K562 (cell line): ENCODE results near the gene RELA. TPM values are rescaled to one million over a fixed set of nuclear protein-coding genes. Genes with fewer than 3 reads are reported as not detected.

Experiments
- CHD1 ChIP-seq: fragments of 200-600 bp; sonication (generic); IDR thresholded peaks from one replicate; pipeline ENCODE4 v1.6.1; 2012; ENCODE audit warnings: mild to moderate bottlenecking, moderate library complexity, low read length, inconsistent platforms
- EGR1 ChIP-seq: fragments of 450-650 bp; conservative IDR thresholded peaks from 2 replicates; pipeline ENCODE4 v1.6.1; 2017; ENCODE audit warnings: mild to moderate bottlenecking
- ETV6 ChIP-seq, 3 experiments: fragments of 150-350 bp in 1 of 3; sonication (generic) in 1 of 3; formaldehyde crosslinking in 1 of 3; IDR thresholded peaks; 2 replicates each; pipeline versions ENCODE4 v1.6.1 to v1.8.0; 2014 to 2022; ENCODE audit warnings: borderline replicate concordance in 2 of 3, low read depth in 2 of 3, antibody characterized with exemption in 1 of 3, low read length in 1 of 3, mild to moderate bottlenecking in 1 of 3, missing genetic modification reagents in 1 of 3
- KLF10 ChIP-seq: fragments of 250-450 bp; sonication (Bioruptor Pico); IDR thresholded peaks from 2 replicates; pipeline ENCODE4 v1.6.1; 2021; ENCODE audit warnings: matching md5 sums
- MTA1 ChIP-seq: fragments of 450-650 bp; IDR thresholded peaks from 2 replicates; pipeline ENCODE4 v1.6.1; 2017; ENCODE audit warnings: borderline replicate concordance
- NFE2 ChIP-seq: IDR thresholded peaks from 2 replicates; pipeline ENCODE4 v1.6.1; 2014; ENCODE audit warnings: antibody characterized with exemption, low read depth
- PHB ChIP-seq: fragments of 250-450 bp; sonication (Bioruptor Pico); IDR thresholded peaks from 2 replicates; pipeline ENCODE4 v1.5.0; 2021
- RBM22 ChIP-seq: fragments of 200-400 bp; formaldehyde crosslinking; IDR thresholded peaks from 2 replicates; pipeline ENCODE4 v1.6.1; 2018; ENCODE audit warnings: low read length, low read depth; ENCODE audit not compliant: poor library complexity, severe bottlenecking
- SIN3A ChIP-seq, 2 experiments: fragments of 150-350 bp in 1 of 2; IDR thresholded peaks; 2 replicates each; pipeline ENCODE4 v1.6.1; 2011 to 2016; ENCODE audit warnings: borderline replicate concordance in 2 of 2, low read depth in 2 of 2, low read length in 2 of 2, mild to moderate bottlenecking in 2 of 2, moderate library complexity in 2 of 2; ENCODE audit not compliant: control insufficient read depth in 1 of 2
- TFAP4 ChIP-seq: sonication (generic); formaldehyde crosslinking; IDR thresholded peaks from 2 replicates; pipeline ENCODE4 v1.8.0; 2022; ENCODE audit warnings: missing genetic modification reagents, mild to moderate bottlenecking, moderate library complexity, borderline replicate concordance
- ZFPM2 ChIP-seq: fragments of 250-450 bp; sonication (Bioruptor Pico); IDR thresholded peaks from 2 replicates; pipeline ENCODE4 v1.5.1; 2022; ENCODE audit warnings: mild to moderate bottlenecking
- ZFX ChIP-seq: sonication (generic); formaldehyde crosslinking; IDR thresholded peaks from 2 replicates; pipeline ENCODE4 v1.8.0; 2022; ENCODE audit warnings: mild to moderate bottlenecking, missing genetic modification reagents, moderate library complexity
- ZNF12 ChIP-seq: sonication (generic); formaldehyde crosslinking; IDR thresholded peaks from 2 replicates; pipeline ENCODE4 v1.4.0; 2020; ENCODE audit warnings: mild to moderate bottlenecking, missing genetic modification reagents
- ZNF561 ChIP-seq: fragments of 450-650 bp; formaldehyde crosslinking; conservative IDR thresholded peaks from 2 replicates; pipeline ENCODE4 v1.4.0; 2020; ENCODE audit warnings: mild to moderate bottlenecking, moderate library complexity
- ZNF644 ChIP-seq: fragments of 200-800 bp; sonication (Bioruptor generic); IDR thresholded peaks from 2 replicates; pipeline ENCODE4 v1.6.1; 2016; ENCODE audit warnings: low read depth, missing genetic modification characterization, missing compliant biosample characterization
- ZNF77 ChIP-seq: fragments of 250-450 bp; sonication (Bioruptor Pico); IDR thresholded peaks from 2 replicates; pipeline ENCODE4 v1.5.0; 2020
- polyA plus RNA-seq, 8 experiments: library from polyadenylated mRNA; depleted of rRNA in 4 of 8; stranded (reverse) in 5 of 8; unstranded in 3 of 8; fragments of >200 nt; fragmentation: Nextera tagmentation in 2 of 8; fragmentation: Illumina TruSeq in 1 of 8; extraction: Ambion mirVana in 2 of 8; extraction: Trizol in 1 of 8; gene quantifications; 2 replicates each; pipeline versions ENCODE4 v1.2.1 to v1.2.3, GENCODE V29; 2011 to 2014; ENCODE audit warnings: inconsistent platforms in 1 of 8, missing spikeins in 1 of 8
- total RNA-seq, 7 experiments: library from RNA; depleted of rRNA in 6 of 7; stranded (reverse); fragments of >200 nt in 6 of 7; fragmentation: Illumina TruSeq in 2 of 7; extraction: Trizol in 2 of 7; gene quantifications; 2 replicates each; pipeline versions ENCODE4 v1.2.1 to v1.2.3, GENCODE V29; 2011 to 2021; ENCODE audit warnings: low replicate concordance in 1 of 7
- TF ChIP-seq, protein P1 (sequence below): sonication (generic); formaldehyde crosslinking; IDR thresholded peaks from 2 replicates; pipeline ENCODE4 v1.8.0; 2022; ENCODE audit warnings: mild to moderate bottlenecking, missing genetic modification reagents
- TF ChIP-seq, protein P2 (sequence below): sonication (generic); formaldehyde crosslinking; IDR thresholded peaks from 2 replicates; pipeline ENCODE4 v1.8.1; 2022; ENCODE audit warnings: missing genetic modification reagents
- TF ChIP-seq, protein P3 (sequence below): fragments of 250-450 bp; sonication (Bioruptor Pico); IDR thresholded peaks from 2 replicates; pipeline ENCODE4 v1.8.0; 2021; ENCODE audit warnings: mild to moderate bottlenecking, moderate library complexity
- TF ChIP-seq, protein P4 (sequence below): sonication (generic); formaldehyde crosslinking; IDR thresholded peaks from 2 replicates; pipeline ENCODE4 v1.8.0; 2022; ENCODE audit warnings: mild to moderate bottlenecking, missing genetic modification reagents

The RELA gene
- total and polyA plus RNA-seq, 9 of the 15 experiments (the other 6 are each of a cell fraction or from before 2014, with no cell fraction given) = 6.0 to 67.4 (median 20.6) TPM

- TF ChIP-seq, protein P1, sequence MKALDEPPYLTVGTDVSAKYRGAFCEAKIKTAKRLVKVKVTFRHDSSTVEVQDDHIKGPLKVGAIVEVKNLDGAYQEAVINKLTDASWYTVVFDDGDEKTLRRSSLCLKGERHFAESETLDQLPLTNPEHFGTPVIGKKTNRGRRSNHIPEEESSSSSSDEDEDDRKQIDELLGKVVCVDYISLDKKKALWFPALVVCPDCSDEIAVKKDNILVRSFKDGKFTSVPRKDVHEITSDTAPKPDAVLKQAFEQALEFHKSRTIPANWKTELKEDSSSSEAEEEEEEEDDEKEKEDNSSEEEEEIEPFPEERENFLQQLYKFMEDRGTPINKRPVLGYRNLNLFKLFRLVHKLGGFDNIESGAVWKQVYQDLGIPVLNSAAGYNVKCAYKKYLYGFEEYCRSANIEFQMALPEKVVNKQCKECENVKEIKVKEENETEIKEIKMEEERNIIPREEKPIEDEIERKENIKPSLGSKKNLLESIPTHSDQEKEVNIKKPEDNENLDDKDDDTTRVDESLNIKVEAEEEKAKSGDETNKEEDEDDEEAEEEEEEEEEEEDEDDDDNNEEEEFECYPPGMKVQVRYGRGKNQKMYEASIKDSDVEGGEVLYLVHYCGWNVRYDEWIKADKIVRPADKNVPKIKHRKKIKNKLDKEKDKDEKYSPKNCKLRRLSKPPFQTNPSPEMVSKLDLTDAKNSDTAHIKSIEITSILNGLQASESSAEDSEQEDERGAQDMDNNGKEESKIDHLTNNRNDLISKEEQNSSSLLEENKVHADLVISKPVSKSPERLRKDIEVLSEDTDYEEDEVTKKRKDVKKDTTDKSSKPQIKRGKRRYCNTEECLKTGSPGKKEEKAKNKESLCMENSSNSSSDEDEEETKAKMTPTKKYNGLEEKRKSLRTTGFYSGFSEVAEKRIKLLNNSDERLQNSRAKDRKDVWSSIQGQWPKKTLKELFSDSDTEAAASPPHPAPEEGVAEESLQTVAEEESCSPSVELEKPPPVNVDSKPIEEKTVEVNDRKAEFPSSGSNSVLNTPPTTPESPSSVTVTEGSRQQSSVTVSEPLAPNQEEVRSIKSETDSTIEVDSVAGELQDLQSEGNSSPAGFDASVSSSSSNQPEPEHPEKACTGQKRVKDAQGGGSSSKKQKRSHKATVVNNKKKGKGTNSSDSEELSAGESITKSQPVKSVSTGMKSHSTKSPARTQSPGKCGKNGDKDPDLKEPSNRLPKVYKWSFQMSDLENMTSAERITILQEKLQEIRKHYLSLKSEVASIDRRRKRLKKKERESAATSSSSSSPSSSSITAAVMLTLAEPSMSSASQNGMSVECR (CRISPR knock-in tag) = peak; percentile 77
- TF ChIP-seq ZNF12 (CRISPR knock-in tag) (no peak), PHB (CRISPR knock-in tag) (no peak), ZFPM2 (CRISPR knock-in tag) (no peak), MTA1 (no peak), ZFX (CRISPR knock-in tag) (peak; percentile 49), ZNF77 (CRISPR knock-in tag) (no peak), ZNF644 (tag) (no peak), ETV6 (IDR thresholded peaks at IDR 0.05; ENCODE audit: borderline replicate concordance in 1 of 2, low read depth in 2 of 2, low read length in 1 of 2) (no peak), ETV6 (CRISPR knock-in tag; IDR thresholded peaks at IDR 0.05; ENCODE audit: borderline replicate concordance) (0 out of 2 replicates have a peak, but pooled peaks have one; percentile 33), CHD1 (peak; percentile 98), TFAP4 (CRISPR knock-in tag) (no peak), KLF10 (CRISPR knock-in tag) (no peak), RBM22 (no peak), ZNF561 (CRISPR knock-in tag) (no peak), EGR1 (peak; percentile 38; the same call in 1 of the 2 replicates), SIN3A (IDR thresholded peaks at IDR 0.05; ENCODE audit: borderline replicate concordance in 2 of 2, control insufficient read depth in 1 of 2, low read depth in 2 of 2, low read length in 2 of 2) (peak in 1 of 2 experiments; percentile 45; a peak in 1 of 4 replicates), NFE2 (no peak)
- TF ChIP-seq, protein P2, sequence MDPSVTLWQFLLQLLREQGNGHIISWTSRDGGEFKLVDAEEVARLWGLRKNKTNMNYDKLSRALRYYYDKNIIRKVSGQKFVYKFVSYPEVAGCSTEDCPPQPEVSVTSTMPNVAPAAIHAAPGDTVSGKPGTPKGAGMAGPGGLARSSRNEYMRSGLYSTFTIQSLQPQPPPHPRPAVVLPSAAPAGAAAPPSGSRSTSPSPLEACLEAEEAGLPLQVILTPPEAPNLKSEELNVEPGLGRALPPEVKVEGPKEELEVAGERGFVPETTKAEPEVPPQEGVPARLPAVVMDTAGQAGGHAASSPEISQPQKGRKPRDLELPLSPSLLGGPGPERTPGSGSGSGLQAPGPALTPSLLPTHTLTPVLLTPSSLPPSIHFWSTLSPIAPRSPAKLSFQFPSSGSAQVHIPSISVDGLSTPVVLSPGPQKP (CRISPR knock-in tag) = no peak
- TF ChIP-seq, protein P3, sequence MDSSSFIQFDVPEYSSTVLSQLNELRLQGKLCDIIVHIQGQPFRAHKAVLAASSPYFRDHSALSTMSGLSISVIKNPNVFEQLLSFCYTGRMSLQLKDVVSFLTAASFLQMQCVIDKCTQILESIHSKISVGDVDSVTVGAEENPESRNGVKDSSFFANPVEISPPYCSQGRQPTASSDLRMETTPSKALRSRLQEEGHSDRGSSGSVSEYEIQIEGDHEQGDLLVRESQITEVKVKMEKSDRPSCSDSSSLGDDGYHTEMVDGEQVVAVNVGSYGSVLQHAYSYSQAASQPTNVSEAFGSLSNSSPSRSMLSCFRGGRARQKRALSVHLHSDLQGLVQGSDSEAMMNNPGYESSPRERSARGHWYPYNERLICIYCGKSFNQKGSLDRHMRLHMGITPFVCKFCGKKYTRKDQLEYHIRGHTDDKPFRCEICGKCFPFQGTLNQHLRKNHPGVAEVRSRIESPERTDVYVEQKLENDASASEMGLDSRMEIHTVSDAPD (CRISPR knock-in tag) = no peak
- TF ChIP-seq, protein P4, sequence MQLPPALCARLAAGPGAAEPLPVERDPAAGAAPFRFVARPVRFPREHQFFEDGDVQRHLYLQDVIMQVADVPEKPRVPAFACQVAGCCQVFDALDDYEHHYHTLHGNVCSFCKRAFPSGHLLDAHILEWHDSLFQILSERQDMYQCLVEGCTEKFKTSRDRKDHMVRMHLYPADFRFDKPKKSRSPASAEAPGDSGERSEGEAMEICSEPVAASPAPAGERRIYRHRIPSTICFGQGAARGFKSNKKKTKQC = no peak
Observed at GRCh38 chr11:65615950-65616574, 46.7 kb downstream of the RELA start (continued).
